ENCODE measurements around the gene PTPN12.

- no peak for TF ChIP-seq CTCF (IDR thresholded peaks at IDR 0.05)
- TF ChIP-seq POLR2A (IDR thresholded peaks at IDR 0.05) = no peak
Observed at GRCh38 chr7:77542895-77543294, 5.8 kb downstream of the PTPN12 start.
